ENCODE measurements around the gene PWP1. TPM values are rescaled to one million over a fixed set of nuclear protein-coding genes. Genes with fewer than 3 reads are reported as not detected.

The PWP1 gene
- total and polyA plus RNA-seq, 2 donors (not counting 1 experiment from before 2014, with no cell fraction given), result 51.2 to 63.5 TPM

DNA sequence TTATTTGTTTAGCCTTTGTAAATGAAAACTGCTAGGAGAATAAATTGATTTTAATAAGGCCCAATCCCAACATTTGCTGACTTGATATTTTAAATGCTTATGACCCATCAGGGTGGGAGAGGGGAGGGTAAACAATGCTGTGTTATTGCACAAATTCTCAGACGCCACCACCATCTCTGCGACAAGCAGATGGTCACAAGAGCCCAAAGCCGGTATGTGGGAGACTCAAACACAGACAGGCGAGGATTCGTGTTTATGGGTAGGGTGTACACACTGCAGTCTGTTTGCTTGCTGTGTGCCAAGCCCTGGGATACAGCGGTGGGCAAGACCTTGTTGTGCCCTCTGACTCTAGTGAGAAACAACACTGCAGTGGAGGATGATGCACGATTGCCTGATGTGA lies 39.2 kb upstream of the PWP1 start:
- no peaks in the 10 kb centered on the region for H4K20me1 ChIP-seq (ENCODE audit: control insufficient read depth, insufficient read depth, low read length, poor library complexity, severe bottlenecking)

GRCh38 chr12:107649661-107650061 lies 35.9 kb upstream of the PWP1 start:
- DNase-seq, result no peak
- Histone ChIP-seq H4K20me1 (ENCODE audit: control insufficient read depth, insufficient read depth, low read length, poor library complexity, severe bottlenecking) (no peaks in the 10 kb centered on the region), H3K36me3 (replicated peaks in 1 of 2; ENCODE audit: control extremely low read depth in 1 of 2, control insufficient read depth in 1 of 2, extremely low read depth in 1 of 2, insufficient read depth in 2 of 2, low read length in 1 of 2) (no peaks in the 10 kb centered on the region), H3K27ac (ENCODE audit: low read length in 2 of 2) (no peak overlapping the region), H3K9ac (ENCODE audit: low read length) (no peak overlapping the region), H3K79me2 (ENCODE audit: control insufficient read depth, insufficient read depth, low read length) (no peaks in the 10 kb centered on the region), H2AFZ (ENCODE audit: insufficient read depth, low read depth, low read length, poor library complexity, severe bottlenecking) (no peak overlapping the region), H3K4me2 (replicated peaks; ENCODE audit: low read depth, low read length, poor library complexity, severe bottlenecking) (no peak overlapping the region), H3K9me3 (ENCODE audit: control extremely low read depth in 1 of 3, control insufficient read depth in 2 of 3, insufficient read depth in 1 of 3, low read length in 2 of 3) (no peaks in the 10 kb centered on the region), H3K27me3 (replicated peaks in 1 of 4; ENCODE audit: control extremely low read depth in 1 of 4, control insufficient read depth in 3 of 4, insufficient read depth in 4 of 4, low read length in 3 of 4) (no peaks in the 10 kb centered on the region), H3K4me3 (ENCODE audit: control extremely low read depth in 1 of 5, extremely low read depth in 1 of 5, insufficient read depth in 1 of 5, low read depth in 2 of 5, low read length in 4 of 5) (no peak overlapping the region), H3K4me1 (ENCODE audit: control insufficient read depth in 2 of 2, insufficient read depth in 2 of 2, low read length in 2 of 2) (no peaks in the 10 kb centered on the region)
- ChIA-PET POLR2A (no interaction called here), CTCF (no interaction called here)
- no peak overlapping the region for H3K4me3 Mint-ChIP-seq
- no peaks in the 10 kb centered on the region for H3K4me1 Mint-ChIP-seq
- no peak for ATAC-seq (ENCODE audit: low read depth)
- TF ChIP-seq, protein P1, sequence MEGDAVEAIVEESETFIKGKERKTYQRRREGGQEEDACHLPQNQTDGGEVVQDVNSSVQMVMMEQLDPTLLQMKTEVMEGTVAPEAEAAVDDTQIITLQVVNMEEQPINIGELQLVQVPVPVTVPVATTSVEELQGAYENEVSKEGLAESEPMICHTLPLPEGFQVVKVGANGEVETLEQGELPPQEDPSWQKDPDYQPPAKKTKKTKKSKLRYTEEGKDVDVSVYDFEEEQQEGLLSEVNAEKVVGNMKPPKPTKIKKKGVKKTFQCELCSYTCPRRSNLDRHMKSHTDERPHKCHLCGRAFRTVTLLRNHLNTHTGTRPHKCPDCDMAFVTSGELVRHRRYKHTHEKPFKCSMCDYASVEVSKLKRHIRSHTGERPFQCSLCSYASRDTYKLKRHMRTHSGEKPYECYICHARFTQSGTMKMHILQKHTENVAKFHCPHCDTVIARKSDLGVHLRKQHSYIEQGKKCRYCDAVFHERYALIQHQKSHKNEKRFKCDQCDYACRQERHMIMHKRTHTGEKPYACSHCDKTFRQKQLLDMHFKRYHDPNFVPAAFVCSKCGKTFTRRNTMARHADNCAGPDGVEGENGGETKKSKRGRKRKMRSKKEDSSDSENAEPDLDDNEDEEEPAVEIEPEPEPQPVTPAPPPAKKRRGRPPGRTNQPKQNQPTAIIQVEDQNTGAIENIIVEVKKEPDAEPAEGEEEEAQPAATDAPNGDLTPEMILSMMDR (IDR thresholded peaks at IDR 0.05), result no peak
- no peak for TF ChIP-seq EZH2 (IDR thresholded peaks at IDR 0.05; ENCODE audit: borderline replicate concordance, insufficient read depth, low read depth, low read length, poor library complexity, severe bottlenecking)
- H3K27me3 Mint-ChIP-seq, result peaks cover 7% of the 10 kb centered on the region
- intact Hi-C loops (cut with micrococcal nuclease), result no loop called here
- no peak overlapping the region for H3K27ac Mint-ChIP-seq
- WGBS (ENCODE audit: insufficient coverage), result 97% methylated on average over 3 of the region's 4 CpGs
- H3K9me3 Mint-ChIP-seq (ENCODE audit: insufficient read depth), result no peaks in the 10 kb centered on the region

More for the DNA sequence above, 39.2 kb upstream of the PWP1 start:
- Histone ChIP-seq H3K4me3 (ENCODE audit: control extremely low read depth in 1 of 5, extremely low read depth in 1 of 5, insufficient read depth in 1 of 5, low read depth in 2 of 5, low read length in 4 of 5) (no peak overlapping the region), H2AFZ (ENCODE audit: insufficient read depth, low read depth, low read length, poor library complexity, severe bottlenecking) (no peak overlapping the region), H3K79me2 (ENCODE audit: control insufficient read depth, insufficient read depth, low read length) (no peaks in the 10 kb centered on the region), H3K9me3 (ENCODE audit: control extremely low read depth in 1 of 3, control insufficient read depth in 2 of 3, insufficient read depth in 1 of 3, low read length in 2 of 3) (no peaks in the 10 kb centered on the region), H3K9ac (ENCODE audit: low read length) (no peak overlapping the region), H3K4me1 (ENCODE audit: control insufficient read depth in 2 of 2, insufficient read depth in 2 of 2, low read length in 2 of 2) (no peaks in the 10 kb centered on the region), H3K27me3 (replicated peaks in 1 of 4; ENCODE audit: control extremely low read depth in 1 of 4, control insufficient read depth in 3 of 4, insufficient read depth in 4 of 4, low read length in 3 of 4) (no peaks in the 10 kb centered on the region), H3K27ac (ENCODE audit: low read length in 2 of 2) (no peak overlapping the region), H3K4me2 (replicated peaks; ENCODE audit: low read depth, low read length, poor library complexity, severe bottlenecking) (no peak overlapping the region), H3K36me3 (replicated peaks in 1 of 2; ENCODE audit: control extremely low read depth in 1 of 2, control insufficient read depth in 1 of 2, extremely low read depth in 1 of 2, insufficient read depth in 2 of 2, low read length in 1 of 2) (no peaks in the 10 kb centered on the region)
- ChIA-PET CTCF (no interaction called here), POLR2A (no interaction called here)
- Mint-ChIP-seq H3K4me1 (no peaks in the 10 kb centered on the region), H3K4me3 (no peak overlapping the region), H3K27me3 (peaks cover 6% of the 10 kb centered on the region), H3K27ac (no peak overlapping the region), H3K9me3 (ENCODE audit: insufficient read depth) (no peaks in the 10 kb centered on the region)
- no peak for DNase-seq
- 95% methylated on average over 7 of the region's 7 CpGs for WGBS (ENCODE audit: insufficient coverage)
- ATAC-seq (ENCODE audit: low read depth), result no peak
- TF ChIP-seq, protein P1 (IDR thresholded peaks at IDR 0.05), result no peak
- no peak for TF ChIP-seq EZH2 (IDR thresholded peaks at IDR 0.05; ENCODE audit: borderline replicate concordance, insufficient read depth, low read depth, low read length, poor library complexity, severe bottlenecking)
- intact Hi-C loops (cut with micrococcal nuclease), result no loop called here
